ENCODE measurements around the gene AGAP3. TPM values are rescaled to one million over a fixed set of nuclear protein-coding genes. Genes with fewer than 3 reads are reported as not detected.

The AGAP3 gene
- total and polyA plus RNA-seq, 2 donors from 2014 or later = 35.8 to 64.4 TPM

DNA sequence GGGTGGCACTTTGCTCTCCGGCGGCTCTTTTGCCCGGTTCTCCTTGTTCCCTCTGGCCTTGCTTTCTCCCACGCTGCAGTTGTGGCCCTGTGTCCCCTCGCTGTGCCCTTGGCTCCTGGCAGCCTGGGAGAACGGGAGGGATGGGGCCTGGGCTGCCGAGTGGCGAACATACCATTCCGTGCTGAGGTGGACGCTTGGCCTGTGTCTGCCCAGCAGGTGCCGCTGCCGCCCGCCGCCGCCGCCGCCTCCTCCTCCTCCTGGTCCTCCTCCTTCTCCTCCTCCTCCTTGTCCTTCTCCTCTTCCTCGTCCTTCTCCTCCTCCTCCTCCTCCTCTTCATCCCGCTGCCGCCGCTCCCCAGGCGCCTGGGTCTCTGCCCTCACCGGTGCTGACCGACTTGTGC is 36.0 kb downstream of the AGAP3 start:
- DNase-seq (peak in 4 of 5 donors; percentile 36 to 72 (median 55)), FAIRE-seq (no peak)
- peak; percentile 13 for TF ChIP-seq CTCF (IDR thresholded peaks at IDR 0.05; ENCODE audit: borderline replicate concordance, extremely low read depth, insufficient read depth)
- H3K27ac ChIP-seq (ENCODE audit: low read depth in 2 of 2, low read length in 2 of 2) = no peak overlapping the region
- H3K9ac ChIP-seq (ENCODE audit: low read length in 3 of 3) = no peak overlapping the region
- H3K36me3 ChIP-seq (ENCODE audit: control insufficient read depth in 2 of 3, insufficient read depth in 3 of 3, low read length in 3 of 3) = peaks cover 0 to 27% (median 14%) of the 10 kb centered on the region in 3 donors
- no peaks in the 10 kb centered on the region for H3K9me3 ChIP-seq (ENCODE audit: control insufficient read depth in 2 of 3, insufficient read depth in 1 of 3, low read length in 3 of 3)
- H3K4me3 ChIP-seq (ENCODE audit: low read length in 3 of 3) = no peak overlapping the region
- peaks cover 0 to 5% (median 0%) of the 10 kb centered on the region in 3 donors for H3K4me1 ChIP-seq (ENCODE audit: control insufficient read depth in 2 of 3, insufficient read depth in 2 of 3, low read depth in 1 of 3, low read length in 3 of 3)
- no peaks in the 10 kb centered on the region for H3K27me3 ChIP-seq (ENCODE audit: control insufficient read depth, insufficient read depth, low read length)
- intact Hi-C loops (cut with DNase I) = no loop called here

- Histone ChIP-seq H3K9ac (ENCODE audit: low read length in 3 of 3) (no peak overlapping the region), H3K4me1 (ENCODE audit: control insufficient read depth in 2 of 3, insufficient read depth in 2 of 3, low read depth in 1 of 3, low read length in 3 of 3) (peaks cover 0 to 5% (median 0%) of the 10 kb centered on the region in 3 donors), H3K9me3 (ENCODE audit: control insufficient read depth in 2 of 3, insufficient read depth in 1 of 3, low read length in 3 of 3) (no peaks in the 10 kb centered on the region), H3K36me3 (ENCODE audit: control insufficient read depth in 2 of 3, insufficient read depth in 3 of 3, low read length in 3 of 3) (peaks cover 0 to 30% (median 14%) of the 10 kb centered on the region in 3 donors), H3K27me3 (ENCODE audit: control insufficient read depth, insufficient read depth, low read length) (no peaks in the 10 kb centered on the region), H3K27ac (ENCODE audit: low read depth in 2 of 2, low read length in 2 of 2) (no peak overlapping the region), H3K4me3 (ENCODE audit: low read length in 3 of 3) (no peak overlapping the region)
- intact Hi-C loops (cut with DNase I) = no loop called here
- DNase-seq (peak in 1 of 5 donors; percentile 47), FAIRE-seq (no peak)
- no peak for TF ChIP-seq CTCF (IDR thresholded peaks at IDR 0.05; ENCODE audit: borderline replicate concordance, extremely low read depth, insufficient read depth)
Observed at GRCh38 chr7:151122796-151123157, 36.5 kb downstream of the AGAP3 start.

DNA sequence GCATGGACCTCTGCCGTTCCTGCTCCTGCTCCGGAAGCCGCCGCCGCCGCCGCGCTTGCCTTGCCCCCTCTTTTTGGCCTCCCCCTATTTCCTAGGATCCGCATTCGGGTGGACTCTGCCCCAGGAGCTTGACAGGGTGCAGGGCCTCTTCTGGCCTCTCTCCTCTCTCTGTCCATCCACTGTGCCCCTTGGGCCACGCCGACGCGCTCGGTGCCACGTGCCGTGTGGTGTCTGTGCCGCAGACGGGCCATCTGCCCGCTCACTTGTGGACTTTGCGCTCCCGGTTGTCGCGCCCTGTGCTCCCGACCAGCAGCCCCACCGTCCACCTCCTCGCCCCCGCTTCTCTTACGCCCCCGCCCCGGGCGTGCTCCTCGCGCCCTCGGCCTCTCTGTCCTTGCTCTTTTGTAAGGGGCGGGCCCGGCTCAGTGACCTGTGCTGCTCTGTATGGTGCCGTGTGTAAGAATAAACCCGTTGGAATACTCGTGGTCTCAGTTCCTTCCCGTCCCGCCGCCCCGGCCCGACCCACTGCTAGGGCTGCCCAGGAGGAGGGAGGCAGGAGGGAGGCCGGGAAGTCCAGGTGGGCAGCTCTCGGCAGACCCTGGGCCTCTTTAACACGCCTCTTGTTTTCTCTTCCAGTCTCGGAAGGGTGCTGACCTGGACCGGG is 37.0 kb downstream of the AGAP3 start:
- H3K27me3 ChIP-seq (ENCODE audit: control insufficient read depth, insufficient read depth, low read length) = no peaks in the 10 kb centered on the region

More for the DNA sequence above, 37.0 kb downstream of the AGAP3 start:
- Histone ChIP-seq H3K4me3 (ENCODE audit: low read length in 3 of 3) (no peak overlapping the region), H3K9me3 (ENCODE audit: control insufficient read depth in 2 of 3, insufficient read depth in 1 of 3, low read length in 3 of 3) (no peaks in the 10 kb centered on the region), H3K27ac (ENCODE audit: low read depth in 2 of 2, low read length in 2 of 2) (no peak overlapping the region), H3K9ac (ENCODE audit: low read length in 3 of 3) (no peak overlapping the region), H3K4me1 (ENCODE audit: control insufficient read depth in 2 of 3, insufficient read depth in 2 of 3, low read depth in 1 of 3, low read length in 3 of 3) (peaks cover 0 to 5% (median 0%) of the 10 kb centered on the region in 3 donors), H3K36me3 (ENCODE audit: control insufficient read depth in 2 of 3, insufficient read depth in 3 of 3, low read length in 3 of 3) (peaks cover 0 to 35% (median 17%) of the 10 kb centered on the region in 3 donors)
- FAIRE-seq = no peak
- intact Hi-C loops (cut with DNase I) = no loop called here
- DNase-seq = peak in 1 of 5 donors; percentile 64
- no peak for TF ChIP-seq CTCF (IDR thresholded peaks at IDR 0.05; ENCODE audit: borderline replicate concordance, extremely low read depth, insufficient read depth)
